Activated T-cell treated with anti-CD3 and anti-CD28 coated beads, Interleukin-2, amount 50 U/mL, for 48 hours (primary cell): ENCODE data around the gene MSANTD2.
A peak's percentile ranks its signal among the peaks of the same experiment; 100 is the strongest.

Experiments
- DNase-seq, 2 experiments: peaks; one replicate each; pipeline ENCODE4 v3.0.0-alpha.2; 2020

Gene MSANTD2

GRCh38 chr11:124728134-124728533, 72.1 kb downstream of the MSANTD2 start:
- DNase-seq: no peak

- no peak for DNase-seq
These were observed 72.7 kb downstream of the MSANTD2 start for GRCh38 chr11:124727474-124727873.

- no peak for DNase-seq
These were observed 74.5 kb downstream of the MSANTD2 start for GRCh38 chr11:124725719-124726105.

- no peak for DNase-seq
These were observed 75.1 kb downstream of the MSANTD2 start for GRCh38 chr11:124724979-124725718.

- DNase-seq: no peak
These were observed 78.0 kb downstream of the MSANTD2 start for GRCh38 chr11:124722176-124722575.

GRCh38 chr11:124719534-124719933, 80.7 kb downstream of the MSANTD2 start:
- no peak for DNase-seq

- DNase-seq: no peak
These were observed 81.4 kb downstream of the MSANTD2 start for GRCh38 chr11:124718801-124719200.

- DNase-seq: peak in 1 of 2 experiments; percentile 30
These were observed 82.2 kb downstream of the MSANTD2 start for GRCh38 chr11:124717786-124718651.

GRCh38 chr11:124717421-124717785, 82.8 kb downstream of the MSANTD2 start:
- DNase-seq: no peak

GRCh38 chr11:124716591-124716990, 83.6 kb downstream of the MSANTD2 start:
- DNase-seq: no peak
